Aorta (tissue), 5 donors: Measurements from ENCODE around the gene GNPDA1. TPM values are rescaled to one million over a fixed set of nuclear protein-coding genes. Genes with fewer than 3 reads are reported as not detected.

Experiments used
- ATAC-seq: fragments of 200-7000 bp; cut with Tn5 transposase; one replicate; pipeline ENCODE4 v1.9.1; 2022; ENCODE audit warnings: moderate library complexity; ENCODE audit not compliant: low FRiP score
- DNase-seq, 2 donors: peaks; one replicate each; pipeline ENCODE4 v3.0.0-alpha.2; 2020
- H3K27ac ChIP-seq, 2 donors: one replicate each; pipeline ENCODE4 v1.5.1; 2013; ENCODE audit warnings: low read length in 2 of 2, mild to moderate bottlenecking in 2 of 2, moderate library complexity in 2 of 2, control low read depth in 1 of 2, inconsistent platforms in 1 of 2, low read depth in 1 of 2
- H3K27me3 ChIP-seq, 2 donors: one replicate each; pipeline ENCODE4 v1.6.1; 2013; ENCODE audit warnings: control low read depth in 1 of 2, low read length in 1 of 2, mild to moderate bottlenecking in 1 of 2, moderate library complexity in 1 of 2; ENCODE audit not compliant: insufficient read depth in 2 of 2, control insufficient read depth in 1 of 2
- H3K36me3 ChIP-seq, 2 donors: one replicate each; pipeline ENCODE4 v1.6.1; 2013; ENCODE audit warnings: control low read depth in 1 of 2, low read length in 1 of 2, mild to moderate bottlenecking in 1 of 2; ENCODE audit not compliant: insufficient read depth in 2 of 2, control insufficient read depth in 1 of 2
- H3K4me1 ChIP-seq, 2 donors: one replicate each; pipeline ENCODE4 v1.6.1; 2013; ENCODE audit warnings: low read length in 2 of 2, control low read depth in 1 of 2, mild to moderate bottlenecking in 1 of 2, moderate library complexity in 1 of 2; ENCODE audit not compliant: insufficient read depth in 2 of 2, control insufficient read depth in 1 of 2
- H3K4me3 ChIP-seq, 2 donors: one replicate each; pipeline ENCODE4 v1.5.1; 2013; ENCODE audit warnings: low read length in 2 of 2, control low read depth in 1 of 2, mild to moderate bottlenecking in 1 of 2
- H3K9me3 ChIP-seq: one replicate; pipeline ENCODE4 v1.6.1; 2013; ENCODE audit warnings: mild to moderate bottlenecking, low read length; ENCODE audit not compliant: control insufficient read depth
- WGBS, 2 donors: extraction: QIAGEN DNeasy Blood & Tissue Kit; methylation state at CpG; one replicate each; pipeline ENCODE4 v1.1.7; 2013; 5-methylcytosine and 5-hydroxymethylcytosine counted together
- intact Hi-C, 2 donors: fragments of 100-400 bp; cut with DNase I; formaldehyde crosslinking; loops; one replicate each; pipeline versions ENCODE4 v1.14.2 to v1.15.0; 2022
- polyA plus RNA-seq, 2 donors: library from polyadenylated mRNA; stranded (reverse); fragments of 200-250 nt; gene quantifications; one replicate each; pipeline ENCODE4 v1.2.3, GENCODE V29; 2013
- total RNA-seq, 2 donors: library from RNA; stranded (reverse); fragmentation: NEBNext Ultra II Directional; extraction: Animal tissue kit (Norgen Biotek cat#: 25700); gene quantifications; one replicate each; pipeline ENCODE4 v1.2.1, GENCODE V29; 2021
- donor health status: healthy with polysubstance abuse.
- donor health status: Bipolar disorder and iron deficiency.
- donor health status: DM: no; HTN: no; CAD: no.
- donor health status: DM: no; HTN: no; CAD: no.
- donor health status: DM: yes; HTN: yes; CAD: no.

The GNPDA1 gene
- total and polyA plus RNA-seq, 4 donors = 13.0 to 24.0 (median 20.1) TPM

GRCh38 chr5:142006363-142007236, 6.2 kb downstream of the GNPDA1 start:
- WGBS, 2 donors = 81 to 89% methylated on average over 3 of the region's 3 CpGs
- no peak overlapping the region for H3K27ac ChIP-seq
- no peak for DNase-seq
- H3K27me3 ChIP-seq = no peaks in the 10 kb centered on the region
- H3K36me3 ChIP-seq = peaks cover 0 to 4% of the 10 kb centered on the region in 2 donors
- no peaks in the 10 kb centered on the region for H3K4me1 ChIP-seq
- intact Hi-C loops = no loop called here
- H3K9me3 ChIP-seq = no peaks in the 10 kb centered on the region
- no peak for ATAC-seq
- no peak overlapping the region for H3K4me3 ChIP-seq

GRCh38 chr5:142003266-142003800, 9.5 kb downstream of the GNPDA1 start:
- no peaks in the 10 kb centered on the region for H3K27me3 ChIP-seq
- peaks cover 0 to 4% of the 10 kb centered on the region in 2 donors for H3K36me3 ChIP-seq
- H3K4me1 ChIP-seq = no peaks in the 10 kb centered on the region
- no peaks in the 10 kb centered on the region for H3K9me3 ChIP-seq
- no peak for ATAC-seq
- intact Hi-C loops = no loop called here
- 77 to 84% methylated on average over 2 of the region's 2 CpGs for WGBS, 2 donors
- no peak for DNase-seq
- no peak overlapping the region for H3K27ac ChIP-seq
- H3K4me3 ChIP-seq = no peak overlapping the region

GRCh38 chr5:142000704-142001484, 11.9 kb downstream of the GNPDA1 start:
- DNase-seq (no peak), ATAC-seq (no peak)
- WGBS, 2 donors = 53 to 57% methylated on average over 6 of the region's 6 CpGs
- H3K27ac ChIP-seq = peak overlapping the region in 1 of 2 donors; percentile 71
- H3K27me3 ChIP-seq = no peaks in the 10 kb centered on the region
- H3K4me1 ChIP-seq = no peaks in the 10 kb centered on the region
- H3K9me3 ChIP-seq = no peaks in the 10 kb centered on the region
- intact Hi-C loops = no loop called here
- H3K4me3 ChIP-seq = no peak overlapping the region
- H3K36me3 ChIP-seq = peaks cover 0 to 3% of the 10 kb centered on the region in 2 donors

- Histone ChIP-seq H3K27me3 (no peaks in the 10 kb centered on the region), H3K4me1 (no peaks in the 10 kb centered on the region), H3K9me3 (no peaks in the 10 kb centered on the region), H3K36me3 (peaks cover 0 to 2% of the 10 kb centered on the region in 2 donors), H3K27ac (no peak overlapping the region), H3K4me3 (no peak overlapping the region)
- WGBS, 2 donors = 73 to 76% methylated on average over 1 of the region's 1 CpG
- intact Hi-C loops = no loop called here
- no peak for DNase-seq
- no peak for ATAC-seq
Measured at GRCh38 chr5:142000173-142000572, 12.7 kb downstream of the GNPDA1 start.

GRCh38 chr5:141997358-141997960, 15.4 kb downstream of the GNPDA1 start:
- Histone ChIP-seq H3K36me3 (peaks cover 0 to 3% of the 10 kb centered on the region in 2 donors), H3K27me3 (no peaks in the 10 kb centered on the region), H3K9me3 (no peaks in the 10 kb centered on the region), H3K4me1 (no peaks in the 10 kb centered on the region), H3K27ac (no peak overlapping the region), H3K4me3 (no peak overlapping the region)
- DNase-seq (no peak), ATAC-seq (no peak)
- intact Hi-C loops = loop anchor here in 1 of 2 donors (10.0 kb wide), 1 partner anchor 707 kb away; no protein-coding TSS in a partner anchor
- WGBS, 2 donors = 64 to 65% methylated on average over 6 of the region's 6 CpGs

GRCh38 chr5:141995656-141996055, 17.2 kb downstream of the GNPDA1 start:
- H3K4me1 ChIP-seq = no peaks in the 10 kb centered on the region
- WGBS, 2 donors = 92 to 96% methylated on average over 3 of the region's 3 CpGs
- H3K4me3 ChIP-seq = no peak overlapping the region
- H3K36me3 ChIP-seq = peaks cover 0 to 3% of the 10 kb centered on the region in 2 donors
- H3K27ac ChIP-seq = no peak overlapping the region
- DNase-seq (no peak), ATAC-seq (no peak)
- H3K27me3 ChIP-seq = no peaks in the 10 kb centered on the region
- intact Hi-C loops = loop anchor here in 1 of 2 donors (10.0 kb wide), 1 partner anchor 709 kb away; no protein-coding TSS in a partner anchor
- H3K9me3 ChIP-seq = no peaks in the 10 kb centered on the region

DNA sequence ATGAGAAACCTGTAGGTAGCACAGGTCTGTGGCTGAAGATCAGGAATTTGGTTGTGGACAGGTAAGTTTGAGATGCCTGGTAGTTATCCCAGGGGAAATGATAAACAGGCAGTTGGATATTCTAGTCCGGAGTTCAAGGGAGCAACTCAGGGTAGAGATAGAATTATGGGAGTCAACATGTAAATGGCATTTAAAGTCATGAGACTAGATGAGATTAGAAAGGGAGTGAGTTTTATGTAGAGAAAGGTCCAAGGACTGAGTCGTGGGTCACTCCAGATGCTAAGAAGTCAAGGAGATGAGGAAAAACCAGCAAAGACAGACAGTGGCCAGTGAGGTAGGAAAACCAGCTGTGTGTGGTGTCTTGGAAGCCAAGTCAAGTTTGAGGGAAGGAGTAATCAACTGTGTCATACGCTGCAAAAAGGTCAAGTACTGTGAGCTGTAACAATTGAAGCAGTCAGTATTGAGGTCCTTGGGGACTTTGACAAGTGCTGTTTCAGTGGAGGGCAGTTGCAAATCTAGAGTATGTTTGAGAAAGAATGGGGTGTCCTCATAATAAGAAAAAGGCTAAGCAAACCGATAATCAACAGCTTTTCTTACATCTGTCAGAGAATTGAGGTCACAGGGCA, 18.2 kb downstream of the GNPDA1 start:
- Histone ChIP-seq H3K36me3 (peaks cover 0 to 3% of the 10 kb centered on the region in 2 donors), H3K4me3 (no peak overlapping the region), H3K9me3 (no peaks in the 10 kb centered on the region), H3K27ac (no peak overlapping the region), H3K27me3 (no peaks in the 10 kb centered on the region), H3K4me1 (no peaks in the 10 kb centered on the region)
- intact Hi-C loops = loop anchor here (5.0 to 10.0 kb wide), 3 partner anchors 148 to 710 kb away; no protein-coding TSS in a partner anchor
- ATAC-seq (no peak), DNase-seq (no peak)
- 63 to 64% methylated on average over 4 of the region's 4 CpGs for WGBS, 2 donors
